GM19395 (cell line): ENCODE results near the gene GPATCH4.

Experiments
- ATAC-seq: cut with Tn5 transposase; IDR thresholded peaks from one replicate; pipeline ENCODE4 v1.9.1; 2021; ENCODE audit warnings: mild to moderate bottlenecking, moderate library complexity; ENCODE audit not compliant: unreplicated experiment

The GPATCH4 gene

GRCh38 chr1:156551066-156551643, 50.1 kb downstream of the GPATCH4 start:
- no peak for ATAC-seq

GRCh38 chr1:156550346-156550745, 50.9 kb downstream of the GPATCH4 start:
- ATAC-seq: no peak

GRCh38 chr1:156549831-156550230, 51.4 kb downstream of the GPATCH4 start:
- ATAC-seq: no peak

GRCh38 chr1:156549390-156549789, 51.9 kb downstream of the GPATCH4 start:
- no peak for ATAC-seq

GRCh38 chr1:156547982-156548381, 53.3 kb downstream of the GPATCH4 start:
- ATAC-seq: no peak

- ATAC-seq: no peak
These were observed 53.8 kb downstream of the GPATCH4 start for GRCh38 chr1:156547434-156547833.

- ATAC-seq: no peak
These were observed 55.0 kb downstream of the GPATCH4 start for GRCh38 chr1:156546267-156546666.

- ATAC-seq: no peak
These were observed 56.6 kb downstream of the GPATCH4 start for GRCh38 chr1:156544592-156545102.
